Endothelial cell of umbilical vein (primary cell): ENCODE results near the gene COL5A1. TPM values are rescaled to one million over a fixed set of nuclear protein-coding genes. Genes with fewer than 3 reads are reported as not detected.

Experiments
- BruUV-seq: library from RNA; stranded (reverse); fragments of 400-500 nt; replicated peaks from 2 replicates; lab custom pipeline; 2021; lab: Mats Ljungman, UMichigan
- CTCF ChIA-PET: fragments of 300-600, 350-600 bp; sonication (Branson Sonifier 250); formaldehyde crosslinking; loops from one replicate; lab custom pipeline; 2021; ENCODE audit warnings: antibody characterized with exemption, inconsistent platforms; lab: Charles Lee
- POLR2A ChIA-PET: fragments of 300-600, 350-600 bp; sonication (Branson Sonifier 250); formaldehyde crosslinking; loops from one replicate; lab custom pipeline; 2021; ENCODE audit warnings: antibody characterized with exemption, inconsistent platforms; lab: Charles Lee
- DNase-seq: peaks from one replicate; pipeline ENCODE4 v3.0.0-alpha.2; 2011; ENCODE audit warnings: low read depth, low spot score
- FAIRE-seq: peaks from 2 replicates; lab custom pipeline; 2011; peaks lifted over from hg19 to GRCh38; lab: Jason Lieb, UNC
- H2AFZ ChIP-seq: 2 replicates; pipeline ENCODE4 v1.6.0; 2012; ENCODE audit warnings: low read depth, low read length, control low read depth, inconsistent platforms
- H3K27ac ChIP-seq: 2 replicates; pipeline ENCODE4 v1.5.1; 2011; ENCODE audit warnings: low read depth, mild to moderate bottlenecking, control low read depth, low read length, moderate library complexity; ENCODE audit not compliant: insufficient read depth
- H3K27me3 ChIP-seq, 2 experiments: 2 replicates each; pipeline versions ENCODE4 v1.6.0 to v1.6.1; 2011; ENCODE audit warnings: low read length in 2 of 2, mixed read lengths in 1 of 2; ENCODE audit not compliant: control insufficient read depth in 2 of 2, insufficient read depth in 2 of 2
- H3K36me3 ChIP-seq, 2 experiments: 2 replicates in 1 of 2; 3 replicates in 1 of 2; pipeline ENCODE4 v1.5.1; 2011; ENCODE audit warnings: low read length in 2 of 2, mild to moderate bottlenecking in 1 of 2, moderate library complexity in 1 of 2; ENCODE audit not compliant: control insufficient read depth in 2 of 2, insufficient read depth in 2 of 2; ENCODE audit errors: extremely low read depth in 1 of 2
- H3K4me1 ChIP-seq: 3 replicates; pipeline ENCODE4 v1.5.1; 2011; ENCODE audit warnings: mild to moderate bottlenecking, low read length; ENCODE audit not compliant: control insufficient read depth, insufficient read depth; ENCODE audit errors: extremely low read depth
- H3K4me2 ChIP-seq: 2 replicates; pipeline ENCODE4 v1.6.1; 2011; ENCODE audit warnings: low read length, control low read depth, mixed read lengths; ENCODE audit not compliant: insufficient read depth
- H3K4me3 ChIP-seq, 3 experiments: fragments of 200-600 bp in 1 of 3; sonication (generic), shearing (Covaris generic) in 1 of 3; replicated peaks in 1 of 3; 2 replicates each; pipeline ENCODE4 v1.5.1; 2011 to 2016; ENCODE audit warnings: control low read depth in 3 of 3, low read length in 3 of 3, mild to moderate bottlenecking in 2 of 3, inconsistent platforms in 1 of 3, low read depth in 1 of 3, moderate library complexity in 1 of 3; ENCODE audit not compliant: insufficient read depth in 1 of 3
- H3K79me2 ChIP-seq: 2 replicates; pipeline ENCODE4 v1.6.0; 2012; ENCODE audit warnings: low read length, inconsistent platforms; ENCODE audit not compliant: control insufficient read depth, insufficient read depth
- H3K9ac ChIP-seq: replicated peaks from 2 replicates; pipeline ENCODE3; 2011; ENCODE audit warnings: low read length, control low read depth; ENCODE audit not compliant: insufficient read depth; ENCODE audit errors: extremely low read depth
- H3K9me1 ChIP-seq: replicated peaks from 3 replicates; pipeline ENCODE4 v1.6.0; 2011; ENCODE audit warnings: mild to moderate bottlenecking, low read length; ENCODE audit not compliant: control insufficient read depth, insufficient read depth; ENCODE audit errors: extremely low read depth
- H3K9me3 ChIP-seq: replicated peaks from 2 replicates; pipeline ENCODE4 v1.5.1; 2012; ENCODE audit warnings: low read length, inconsistent platforms; ENCODE audit not compliant: control insufficient read depth, insufficient read depth
- H4K20me1 ChIP-seq: replicated peaks from 2 replicates; pipeline ENCODE3; 2011; ENCODE audit warnings: mild to moderate bottlenecking, low read length; ENCODE audit not compliant: control insufficient read depth, insufficient read depth; ENCODE audit errors: extremely low read depth
- CTCF ChIP-seq, 2 donors: IDR thresholded peaks; 1 replicate in 1 of 2; 2 replicates in 1 of 2; pipeline ENCODE4 v1.5.1; 2011; ENCODE audit warnings: low read length in 2 of 2, mild to moderate bottlenecking in 2 of 2, moderate library complexity in 2 of 2, control low read depth in 1 of 2, inconsistent platforms in 1 of 2, low read depth in 1 of 2; ENCODE audit not compliant: insufficient read depth in 1 of 2; ENCODE audit errors: extremely low read depth in 1 of 2
- EZH2 ChIP-seq: IDR thresholded peaks from 2 replicates; pipeline ENCODE4 v1.6.1; 2012; ENCODE audit warnings: borderline replicate concordance, low read depth, mild to moderate bottlenecking, moderate library complexity, low read length, inconsistent platforms; ENCODE audit not compliant: severe bottlenecking
- FOS ChIP-seq: IDR thresholded peaks from 2 replicates; pipeline ENCODE4 v1.6.1; 2011; ENCODE audit warnings: mild to moderate bottlenecking, low read length, moderate library complexity, borderline replicate concordance; ENCODE audit not compliant: insufficient read depth
- GATA2 ChIP-seq: IDR thresholded peaks from 2 replicates; pipeline ENCODE4 v1.7.0; 2011; ENCODE audit warnings: low read depth, mild to moderate bottlenecking, moderate library complexity, mixed read lengths, low read length; ENCODE audit not compliant: insufficient read length, insufficient read depth
- JUN ChIP-seq: IDR thresholded peaks from 2 replicates; pipeline ENCODE4 v1.6.1; 2011; ENCODE audit warnings: borderline replicate concordance, low read depth; ENCODE audit not compliant: insufficient read length, insufficient read depth
- MYC ChIP-seq: IDR thresholded peaks from one replicate; pipeline ENCODE4 v1.6.1; 2011; ENCODE audit warnings: mild to moderate bottlenecking, low read depth, low read length
- POLR2A ChIP-seq: IDR thresholded peaks from 2 replicates; pipeline ENCODE4 v1.6.1; 2012; ENCODE audit warnings: low read depth, mild to moderate bottlenecking, control low read depth, low read length
- POLR2AphosphoS5 ChIP-seq: IDR thresholded peaks from 2 replicates; pipeline ENCODE4 v1.6.1; 2012; ENCODE audit warnings: low read depth, mild to moderate bottlenecking, control low read depth, low read length, moderate library complexity; ENCODE audit not compliant: insufficient read depth
- dilution Hi-C: fragments of 300-500 bp; cut with MboI; formaldehyde crosslinking; loops from one replicate; pipeline ENCODE4 v1.15.0; 2019; ENCODE audit warnings: low sequenced_read_pairs; ENCODE audit not compliant: extremely low pct_ligation_motif_present
- intact Hi-C: fragments of 100-400 bp; cut with micrococcal nuclease; formaldehyde crosslinking; loops from one replicate; pipeline ENCODE4 v1.10.0; 2022
- polyA plus RNA-seq, 4 experiments: library from polyadenylated mRNA; depleted of rRNA in 3 of 4; stranded (reverse) in 3 of 4; unstranded in 1 of 4; fragments of >200 nt; gene quantifications; 2 replicates each; pipeline versions ENCODE4 v1.2.1 to v1.2.3, GENCODE V29; 2011 to 2012; ENCODE audit warnings: missing spikeins in 1 of 4
- total RNA-seq: library from RNA; stranded (reverse); gene quantifications from 2 replicates; pipeline ENCODE4 v1.2.3, GENCODE V29; 2021
- TF ChIP-seq, protein P1 (sequence below): IDR thresholded peaks from 2 replicates; pipeline ENCODE4 v1.6.1; 2011; ENCODE audit not compliant: insufficient read depth, insufficient read length

COL5A1 gene
- total and polyA plus RNA-seq, 2 donors (not counting 3 experiments of a cell fraction or from before 2014, with no cell fraction given): 97.4 to 175 TPM

- Histone ChIP-seq H4K20me1 (no peaks in the 10 kb centered on the region), H3K79me2 (no peaks in the 10 kb centered on the region), H3K9me1 (no peaks in the 10 kb centered on the region), H3K27ac (no peak overlapping the region), H3K4me3 (no peak overlapping the region), H3K9me3 (no peaks in the 10 kb centered on the region), H3K27me3 (peaks cover 1 to 8% of the 10 kb centered on the region in 2 experiments), H3K36me3 (no peaks in the 10 kb centered on the region), H3K9ac (no peak overlapping the region), H3K4me2 (no peak overlapping the region), H3K4me1 (peaks cover 9% of the 10 kb centered on the region), H2AFZ (no peak overlapping the region)
- ChIA-PET POLR2A (no interaction called here), CTCF (no interaction called here)
- no peak for TF ChIP-seq CTCF (IDR thresholded peaks at IDR 0.05; ENCODE audit: extremely low read depth in 1 of 2, insufficient read depth in 1 of 2, low read depth in 1 of 2, low read length in 2 of 2)
- no peak for TF ChIP-seq GATA2
- no peak for TF ChIP-seq EZH2
- TF ChIP-seq JUN: no peak
- no peak for TF ChIP-seq FOS
- TF ChIP-seq, protein P1, sequence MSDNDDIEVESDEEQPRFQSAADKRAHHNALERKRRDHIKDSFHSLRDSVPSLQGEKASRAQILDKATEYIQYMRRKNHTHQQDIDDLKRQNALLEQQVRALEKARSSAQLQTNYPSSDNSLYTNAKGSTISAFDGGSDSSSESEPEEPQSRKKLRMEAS: no peak
- TF ChIP-seq MYC: no peak
- TF ChIP-seq POLR2AphosphoS5: no peak
- no peak for TF ChIP-seq POLR2A
- BruUV-seq: no TSS peak
- no peak for DNase-seq
- dilution Hi-C loops: no loop called here
- intact Hi-C loops: no loop called here
- FAIRE-seq: no peak
These were observed 22.1 kb upstream of the COL5A1 start for GRCh38 chr9:134619448-134619982.
